GM23338 (cell line): ENCODE data around the gene COPS4. TPM values are rescaled to one million over a fixed set of nuclear protein-coding genes. Genes with fewer than 3 reads are reported as not detected.

Experiments
- ATAC-seq: fragments of 200-7000 bp; cut with Tn5 transposase; 3 replicates; pipeline ENCODE4 v1.9.1; 2020
- DNase-seq: peaks from one replicate; pipeline ENCODE4 v3.0.0-alpha.2; 2015; ENCODE audit warnings: low spot score
- H2AFZ ChIP-seq: fragments of 200-600 bp; sonication (generic); 2 replicates; pipeline ENCODE4 v1.8.0; 2016; ENCODE audit warnings: antibody characterized with exemption, mild to moderate bottlenecking, moderate library complexity
- H3F3A ChIP-seq: fragments of 200-600 bp; sonication (generic); replicated peaks from 2 replicates; pipeline ENCODE4 v1.8.0; 2017; ENCODE audit warnings: antibody characterized with exemption, mixed run types, low read depth
- H3K27ac ChIP-seq: fragments of 200-600 bp; sonication (generic); 2 replicates; pipeline ENCODE4 v1.6.1; 2016; ENCODE audit warnings: low read depth
- H3K27me3 ChIP-seq: fragments of 200-600 bp; sonication (generic); 2 replicates; pipeline ENCODE4 v1.8.0; 2016; ENCODE audit warnings: mild to moderate bottlenecking, mixed run types, moderate library complexity; ENCODE audit not compliant: insufficient read depth
- H3K36me3 ChIP-seq: fragments of 200-600 bp; sonication (generic); 2 replicates; pipeline ENCODE4 v1.8.0; 2016; ENCODE audit warnings: mild to moderate bottlenecking; ENCODE audit not compliant: insufficient read depth
- H3K4me1 ChIP-seq: fragments of 200-600 bp; sonication (generic); 2 replicates; pipeline ENCODE4 v1.8.0; 2016; ENCODE audit warnings: mild to moderate bottlenecking, moderate library complexity; ENCODE audit not compliant: insufficient read depth
- H3K4me2 ChIP-seq: fragments of 200-600 bp; sonication (generic); 2 replicates; pipeline ENCODE4 v1.7.1; 2017; ENCODE audit warnings: mixed run types
- H3K4me3 ChIP-seq: fragments of 200-600 bp; sonication (generic); 2 replicates; pipeline ENCODE4 v1.6.1; 2016; ENCODE audit warnings: mixed run types
- H3K79me2 ChIP-seq: fragments of 200-600 bp; sonication (generic); replicated peaks from 2 replicates; pipeline ENCODE4 v1.8.0; 2017; ENCODE audit warnings: mild to moderate bottlenecking; ENCODE audit not compliant: insufficient read depth
- H3K9me2 ChIP-seq: fragments of 200-600 bp; sonication (generic); 2 replicates; pipeline ENCODE4 v1.8.0; 2017; ENCODE audit not compliant: insufficient read depth
- H4K20me1 ChIP-seq: fragments of 200-600 bp; sonication (generic); replicated peaks from 2 replicates; pipeline ENCODE4 v1.8.0; 2017; ENCODE audit warnings: mild to moderate bottlenecking; ENCODE audit not compliant: insufficient read depth
- H3K27ac Mint-ChIP-seq: 2 replicates; pipeline ENCODE4 v1.8.0; 2020; ENCODE audit warnings: inconsistent platforms, mild to moderate bottlenecking, moderate library complexity, mixed read lengths
- H3K27me3 Mint-ChIP-seq: 3 replicates; pipeline ENCODE4 v1.8.0; 2022; ENCODE audit warnings: low read depth, mild to moderate bottlenecking, moderate library complexity, mixed read lengths, inconsistent platforms; ENCODE audit not compliant: insufficient read depth, poor library complexity
- H3K36me3 Mint-ChIP-seq: 3 replicates; pipeline ENCODE4 v1.8.0; 2021; ENCODE audit warnings: low read depth, mild to moderate bottlenecking, inconsistent platforms, moderate library complexity, mixed read lengths
- H3K4me1 Mint-ChIP-seq: 3 replicates; pipeline ENCODE4 v1.8.0; 2020; ENCODE audit warnings: mild to moderate bottlenecking, inconsistent platforms, mixed read lengths
- H3K4me3 Mint-ChIP-seq: 3 replicates; pipeline ENCODE4 v1.8.0; 2021; ENCODE audit warnings: moderate library complexity, mild to moderate bottlenecking, inconsistent platforms, mixed read lengths
- H3K9me3 Mint-ChIP-seq: 3 replicates; pipeline ENCODE4 v1.8.0; 2020; ENCODE audit warnings: moderate library complexity, mild to moderate bottlenecking, inconsistent platforms, mixed read lengths
- CREB1 ChIP-seq: fragments of 250-450 bp; sonication (Bioruptor Pico); IDR thresholded peaks from 2 replicates; pipeline ENCODE4 v1.5.0; 2020; ENCODE audit warnings: low read depth, mild to moderate bottlenecking, moderate library complexity
- EZH2 ChIP-seq: fragments of 200-600 bp; sonication (generic); IDR thresholded peaks from one replicate; pipeline ENCODE4 v1.8.0; 2017; ENCODE audit warnings: antibody characterized with exemption, mild to moderate bottlenecking, low read depth; ENCODE audit not compliant: unreplicated experiment
- EZH2phosphoT487 ChIP-seq: fragments of 200-600 bp; sonication (generic); IDR thresholded peaks from one replicate; pipeline ENCODE4 v1.8.1; 2018; ENCODE audit warnings: antibody characterized with exemption; ENCODE audit not compliant: unreplicated experiment
- JUNB ChIP-seq: IDR thresholded peaks from one replicate; pipeline ENCODE4 v1.6.1; 2016; ENCODE audit warnings: antibody characterized with exemption; ENCODE audit not compliant: unreplicated experiment
- NANOG ChIP-seq: IDR thresholded peaks from 2 replicates; pipeline ENCODE4 v1.6.1; 2016; ENCODE audit warnings: antibody characterized with exemption, borderline replicate concordance
- POLR2AphosphoS5 ChIP-seq: IDR thresholded peaks from 2 replicates; pipeline ENCODE4 v1.6.1; 2016; ENCODE audit warnings: antibody characterized with exemption, low read depth
- STAT1 ChIP-seq: IDR thresholded peaks from one replicate; pipeline ENCODE4 v1.6.1; 2016; ENCODE audit warnings: antibody characterized with exemption; ENCODE audit not compliant: unreplicated experiment
- ZNF114 ChIP-seq: fragments of 250-450 bp; sonication (Bioruptor Pico); IDR thresholded peaks from 2 replicates; pipeline ENCODE4 v1.5.0; 2020; ENCODE audit warnings: mild to moderate bottlenecking, moderate library complexity
- ZNF331 ChIP-seq: fragments of 250-450 bp; sonication (Bioruptor Pico); IDR thresholded peaks from 2 replicates; pipeline ENCODE4 v1.5.0; 2020; ENCODE audit warnings: low read depth, mild to moderate bottlenecking, moderate library complexity
- polyA plus RNA-seq: library from polyadenylated mRNA; unstranded; fragments of >200 nt; fragmentation: Nextera tagmentation; extraction: Ambion mirVana; gene quantifications from 2 replicates; pipeline ENCODE4 v1.2.1, GENCODE V29; 2016
- total RNA-seq: library from RNA; depleted of rRNA; stranded (reverse); fragments of >200 nt; shearing (Covaris generic); gene quantifications from 2 replicates; pipeline ENCODE4 v1.2.3, GENCODE V29; 2014
- TF ChIP-seq, protein P1 (sequence below): IDR thresholded peaks from one replicate; pipeline ENCODE4 v1.6.1; 2018; ENCODE audit warnings: antibody characterized with exemption; ENCODE audit not compliant: unreplicated experiment
- TF ChIP-seq, protein P2 (sequence below): IDR thresholded peaks from 2 replicates; pipeline ENCODE4 v1.6.1; 2016; ENCODE audit warnings: antibody characterized with exemption
- TF ChIP-seq, protein P3 (sequence below): fragments of 250-450 bp; sonication (Bioruptor Pico); IDR thresholded peaks from 2 replicates; pipeline ENCODE4 v1.5.0; 2020; ENCODE audit warnings: mild to moderate bottlenecking, moderate library complexity

COPS4 gene
- total and polyA plus RNA-seq, 2 experiments from 2014 or later = 23.7 to 46.6 TPM

DNA sequence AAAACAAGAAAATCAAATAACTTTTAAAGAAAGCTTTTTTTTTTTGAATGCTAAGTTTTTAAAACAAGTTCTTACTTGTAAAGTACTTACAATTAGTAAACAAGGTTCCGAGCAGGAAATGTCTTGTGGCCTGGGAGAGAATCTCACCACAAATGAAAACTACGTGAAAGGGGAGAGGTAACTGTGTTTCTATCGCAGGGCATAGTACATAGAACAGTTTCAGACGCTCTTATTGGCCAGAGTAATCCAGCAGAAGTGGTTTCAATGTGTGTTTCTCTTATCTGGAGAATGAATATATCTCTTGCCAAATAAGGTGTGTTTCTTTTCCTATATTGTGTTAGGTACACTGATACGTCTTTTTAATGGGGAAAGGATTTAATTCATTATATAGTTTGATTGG is 79.6 kb downstream of the COPS4 start, which contains the start of gene PLAC8 (continued):
- TF ChIP-seq, protein P1, sequence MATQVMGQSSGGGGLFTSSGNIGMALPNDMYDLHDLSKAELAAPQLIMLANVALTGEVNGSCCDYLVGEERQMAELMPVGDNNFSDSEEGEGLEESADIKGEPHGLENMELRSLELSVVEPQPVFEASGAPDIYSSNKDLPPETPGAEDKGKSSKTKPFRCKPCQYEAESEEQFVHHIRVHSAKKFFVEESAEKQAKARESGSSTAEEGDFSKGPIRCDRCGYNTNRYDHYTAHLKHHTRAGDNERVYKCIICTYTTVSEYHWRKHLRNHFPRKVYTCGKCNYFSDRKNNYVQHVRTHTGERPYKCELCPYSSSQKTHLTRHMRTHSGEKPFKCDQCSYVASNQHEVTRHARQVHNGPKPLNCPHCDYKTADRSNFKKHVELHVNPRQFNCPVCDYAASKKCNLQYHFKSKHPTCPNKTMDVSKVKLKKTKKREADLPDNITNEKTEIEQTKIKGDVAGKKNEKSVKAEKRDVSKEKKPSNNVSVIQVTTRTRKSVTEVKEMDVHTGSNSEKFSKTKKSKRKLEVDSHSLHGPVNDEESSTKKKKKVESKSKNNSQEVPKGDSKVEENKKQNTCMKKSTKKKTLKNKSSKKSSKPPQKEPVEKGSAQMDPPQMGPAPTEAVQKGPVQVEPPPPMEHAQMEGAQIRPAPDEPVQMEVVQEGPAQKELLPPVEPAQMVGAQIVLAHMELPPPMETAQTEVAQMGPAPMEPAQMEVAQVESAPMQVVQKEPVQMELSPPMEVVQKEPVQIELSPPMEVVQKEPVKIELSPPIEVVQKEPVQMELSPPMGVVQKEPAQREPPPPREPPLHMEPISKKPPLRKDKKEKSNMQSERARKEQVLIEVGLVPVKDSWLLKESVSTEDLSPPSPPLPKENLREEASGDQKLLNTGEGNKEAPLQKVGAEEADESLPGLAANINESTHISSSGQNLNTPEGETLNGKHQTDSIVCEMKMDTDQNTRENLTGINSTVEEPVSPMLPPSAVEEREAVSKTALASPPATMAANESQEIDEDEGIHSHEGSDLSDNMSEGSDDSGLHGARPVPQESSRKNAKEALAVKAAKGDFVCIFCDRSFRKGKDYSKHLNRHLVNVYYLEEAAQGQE = no peak

DNA sequence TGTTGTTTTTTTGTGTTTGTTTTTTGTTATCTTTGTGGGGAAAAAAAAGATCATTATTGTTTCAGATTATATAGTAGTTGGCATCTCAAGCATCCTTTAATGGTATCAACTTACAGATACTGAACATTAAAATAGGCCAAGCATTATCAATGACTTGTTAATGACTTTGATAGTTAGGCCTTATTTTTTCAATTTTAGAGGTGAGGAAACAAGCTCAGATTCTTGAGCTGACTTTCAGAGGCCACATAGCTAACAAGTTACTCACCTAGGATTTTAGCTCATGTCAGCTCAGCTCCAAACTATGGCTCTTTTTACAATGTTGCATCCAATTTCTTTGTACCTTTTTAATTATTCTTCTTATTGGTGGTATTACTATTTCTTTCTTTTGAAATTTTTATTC is 80.0 kb downstream of the COPS4 start:
- H3K4me3 Mint-ChIP-seq = no peak overlapping the region
- TF ChIP-seq, protein P2, sequence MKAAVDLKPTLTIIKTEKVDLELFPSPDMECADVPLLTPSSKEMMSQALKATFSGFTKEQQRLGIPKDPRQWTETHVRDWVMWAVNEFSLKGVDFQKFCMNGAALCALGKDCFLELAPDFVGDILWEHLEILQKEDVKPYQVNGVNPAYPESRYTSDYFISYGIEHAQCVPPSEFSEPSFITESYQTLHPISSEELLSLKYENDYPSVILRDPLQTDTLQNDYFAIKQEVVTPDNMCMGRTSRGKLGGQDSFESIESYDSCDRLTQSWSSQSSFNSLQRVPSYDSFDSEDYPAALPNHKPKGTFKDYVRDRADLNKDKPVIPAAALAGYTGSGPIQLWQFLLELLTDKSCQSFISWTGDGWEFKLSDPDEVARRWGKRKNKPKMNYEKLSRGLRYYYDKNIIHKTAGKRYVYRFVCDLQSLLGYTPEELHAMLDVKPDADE = no peak
- no peak for TF ChIP-seq CREB1 (CRISPR knock-in tag)
- TF ChIP-seq ZNF331 (CRISPR knock-in tag) = no peak
- no peak for TF ChIP-seq EZH2
- no peak for TF ChIP-seq EZH2phosphoT487
- no peak for TF ChIP-seq NANOG
- TF ChIP-seq ZNF114 (CRISPR knock-in tag) = no peak
- TF ChIP-seq POLR2AphosphoS5 = no peak
- TF ChIP-seq, protein P3, sequence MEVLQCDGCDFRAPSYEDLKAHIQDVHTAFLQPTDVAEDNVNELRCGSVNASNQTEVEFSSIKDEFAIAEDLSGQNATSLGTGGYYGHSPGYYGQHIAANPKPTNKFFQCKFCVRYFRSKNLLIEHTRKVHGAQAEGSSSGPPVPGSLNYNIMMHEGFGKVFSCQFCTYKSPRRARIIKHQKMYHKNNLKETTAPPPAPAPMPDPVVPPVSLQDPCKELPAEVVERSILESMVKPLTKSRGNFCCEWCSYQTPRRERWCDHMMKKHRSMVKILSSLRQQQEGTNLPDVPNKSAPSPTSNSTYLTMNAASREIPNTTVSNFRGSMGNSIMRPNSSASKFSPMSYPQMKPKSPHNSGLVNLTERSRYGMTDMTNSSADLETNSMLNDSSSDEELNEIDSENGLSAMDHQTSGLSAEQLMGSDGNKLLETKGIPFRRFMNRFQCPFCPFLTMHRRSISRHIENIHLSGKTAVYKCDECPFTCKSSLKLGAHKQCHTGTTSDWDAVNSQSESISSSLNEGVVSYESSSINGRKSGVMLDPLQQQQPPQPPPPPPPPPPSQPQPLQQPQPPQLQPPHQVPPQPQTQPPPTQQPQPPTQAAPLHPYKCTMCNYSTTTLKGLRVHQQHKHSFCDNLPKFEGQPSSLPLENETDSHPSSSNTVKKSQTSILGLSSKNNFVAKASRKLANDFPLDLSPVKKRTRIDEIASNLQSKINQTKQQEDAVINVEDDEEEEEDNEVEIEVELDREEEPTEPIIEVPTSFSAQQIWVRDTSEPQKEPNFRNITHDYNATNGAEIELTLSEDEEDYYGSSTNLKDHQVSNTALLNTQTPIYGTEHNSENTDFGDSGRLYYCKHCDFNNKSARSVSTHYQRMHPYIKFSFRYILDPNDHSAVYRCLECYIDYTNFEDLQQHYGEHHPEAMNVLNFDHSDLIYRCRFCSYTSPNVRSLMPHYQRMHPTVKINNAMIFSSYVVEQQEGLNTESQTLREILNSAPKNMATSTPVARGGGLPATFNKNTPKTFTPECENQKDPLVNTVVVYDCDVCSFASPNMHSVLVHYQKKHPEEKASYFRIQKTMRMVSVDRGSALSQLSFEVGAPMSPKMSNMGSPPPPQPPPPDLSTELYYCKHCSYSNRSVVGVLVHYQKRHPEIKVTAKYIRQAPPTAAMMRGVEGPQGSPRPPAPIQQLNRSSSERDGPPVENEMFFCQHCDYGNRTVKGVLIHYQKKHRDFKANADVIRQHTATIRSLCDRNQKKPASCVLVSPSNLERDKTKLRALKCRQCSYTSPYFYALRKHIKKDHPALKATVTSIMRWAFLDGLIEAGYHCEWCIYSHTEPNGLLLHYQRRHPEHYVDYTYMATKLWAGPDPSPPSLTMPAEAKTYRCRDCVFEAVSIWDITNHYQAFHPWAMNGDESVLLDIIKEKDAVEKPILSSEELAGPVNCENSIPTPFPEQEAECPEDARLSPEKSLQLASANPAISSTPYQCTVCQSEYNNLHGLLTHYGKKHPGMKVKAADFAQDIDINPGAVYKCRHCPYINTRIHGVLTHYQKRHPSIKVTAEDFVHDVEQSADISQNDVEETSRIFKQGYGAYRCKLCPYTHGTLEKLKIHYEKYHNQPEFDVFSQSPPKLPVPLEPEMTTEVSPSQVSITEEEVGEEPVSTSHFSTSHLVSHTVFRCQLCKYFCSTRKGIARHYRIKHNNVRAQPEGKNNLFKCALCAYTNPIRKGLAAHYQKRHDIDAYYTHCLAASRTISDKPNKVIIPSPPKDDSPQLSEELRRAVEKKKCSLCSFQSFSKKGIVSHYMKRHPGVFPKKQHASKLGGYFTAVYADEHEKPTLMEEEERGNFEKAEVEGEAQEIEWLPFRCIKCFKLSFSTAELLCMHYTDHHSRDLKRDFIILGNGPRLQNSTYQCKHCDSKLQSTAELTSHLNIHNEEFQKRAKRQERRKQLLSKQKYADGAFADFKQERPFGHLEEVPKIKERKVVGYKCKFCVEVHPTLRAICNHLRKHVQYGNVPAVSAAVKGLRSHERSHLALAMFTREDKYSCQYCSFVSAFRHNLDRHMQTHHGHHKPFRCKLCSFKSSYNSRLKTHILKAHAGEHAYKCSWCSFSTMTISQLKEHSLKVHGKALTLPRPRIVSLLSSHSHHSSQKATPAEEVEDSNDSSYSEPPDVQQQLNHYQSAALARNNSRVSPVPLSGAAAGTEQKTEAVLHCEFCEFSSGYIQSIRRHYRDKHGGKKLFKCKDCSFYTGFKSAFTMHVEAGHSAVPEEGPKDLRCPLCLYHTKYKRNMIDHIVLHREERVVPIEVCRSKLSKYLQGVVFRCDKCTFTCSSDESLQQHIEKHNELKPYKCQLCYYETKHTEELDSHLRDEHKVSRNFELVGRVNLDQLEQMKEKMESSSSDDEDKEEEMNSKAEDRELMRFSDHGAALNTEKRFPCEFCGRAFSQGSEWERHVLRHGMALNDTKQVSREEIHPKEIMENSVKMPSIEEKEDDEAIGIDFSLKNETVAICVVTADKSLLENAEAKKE (CRISPR knock-in tag) = no peak
- TF ChIP-seq, protein P1 = no peak
- TF ChIP-seq STAT1 = no peak
- TF ChIP-seq JUNB = no peak

More for the DNA sequence above, 80.0 kb downstream of the COPS4 start:
- Histone ChIP-seq H3K9me2 (no peaks in the 10 kb centered on the region), H3K27ac (no peak overlapping the region), H3K4me2 (peak overlapping the region; percentile 23), H3K36me3 (no peaks in the 10 kb centered on the region), H3K27me3 (no peaks in the 10 kb centered on the region), H3F3A (no peaks in the 10 kb centered on the region), H3K4me1 (peaks cover 20% of the 10 kb centered on the region), H3K4me3 (no peak overlapping the region), H4K20me1 (no peaks in the 10 kb centered on the region), H2AFZ (no peak overlapping the region), H3K79me2 (no peaks in the 10 kb centered on the region)
- ATAC-seq = no peak
- Mint-ChIP-seq H3K27ac (no peak overlapping the region), H3K4me1 (peaks cover 21% of the 10 kb centered on the region), H3K9me3 (no peaks in the 10 kb centered on the region), H3K36me3 (no peaks in the 10 kb centered on the region), H3K27me3 (peaks cover 4% of the 10 kb centered on the region)
- DNase-seq = peak; percentile 6
